GM12878 (cell line): ENCODE measurements around the gene MYO7B. TPM values are rescaled to one million over a fixed set of nuclear protein-coding genes. Genes with fewer than 3 reads are reported as not detected.

ENCODE experiments used
- ATAC-seq: fragments of 200-7000 bp; cut with Tn5 transposase; 3 replicates; pipeline ENCODE4 v1.9.1; 2020; ENCODE audit warnings: mild to moderate bottlenecking, moderate library complexity
- BruUV-seq: library from RNA; stranded (reverse); fragments of 400-500 nt; replicated peaks from 2 replicates; lab custom pipeline; 2021; lab: Mats Ljungman, UMichigan
- CTCF ChIA-PET: fragments of 300-600 bp; sonication (Branson Sonifier 250); formaldehyde crosslinking; extraction: SDS; loops from one replicate; lab custom pipeline; 2021; ENCODE audit warnings: inconsistent platforms; lab: Yijun Ruan, JAX
- POLR2A ChIA-PET: fragments of 350-600 bp; formaldehyde crosslinking; extraction: SDS; loops from one replicate; lab custom pipeline; 2021; ENCODE audit warnings: inconsistent platforms; lab: Charles Lee
- RAD21 ChIA-PET: fragments of 300-600 bp; sonication (Branson Sonifier 250); formaldehyde crosslinking; loops from one replicate; lab custom pipeline; 2023; ENCODE audit warnings: antibody characterized with exemption; ENCODE audit not compliant: unreplicated experiment; lab: Charles Lee
- SMC1A ChIA-PET: fragments of 300-600 bp; sonication (Branson Sonifier 250); formaldehyde crosslinking; loops from one replicate; lab custom pipeline; 2023; ENCODE audit not compliant: unreplicated experiment, uncharacterized antibody; lab: Charles Lee
- DNase-seq: peaks from one replicate; pipeline ENCODE4 v3.0.0-alpha.2; 2011; ENCODE audit warnings: low read depth, low spot score
- FAIRE-seq: peaks from 3 replicates; lab custom pipeline; 2011; peaks lifted over from hg19 to GRCh38; lab: Jason Lieb, UNC
- H2AFZ ChIP-seq: 2 replicates; pipeline ENCODE4 v1.6.0; 2011; ENCODE audit warnings: low read depth, low read length, control low read depth; ENCODE audit not compliant: control insufficient read depth
- H3K27ac ChIP-seq: 2 replicates; pipeline ENCODE4 v1.5.1; 2011; ENCODE audit warnings: control low read depth; ENCODE audit not compliant: control insufficient read depth, insufficient read depth
- H3K27me3 ChIP-seq, 2 experiments: replicated peaks in 1 of 2; 2 replicates each; pipeline versions ENCODE4 v1.6.0 to v1.6.1; 2011; ENCODE audit warnings: low read length in 1 of 2; ENCODE audit not compliant: control insufficient read depth in 2 of 2, insufficient read depth in 2 of 2
- H3K36me3 ChIP-seq, 2 experiments: 2 replicates each; pipeline ENCODE4 v1.5.1; 2011; ENCODE audit warnings: low read length in 1 of 2; ENCODE audit not compliant: control insufficient read depth in 2 of 2, insufficient read depth in 2 of 2
- H3K4me1 ChIP-seq: 2 replicates; pipeline ENCODE4 v1.6.1; 2011; ENCODE audit warnings: mild to moderate bottlenecking, low read length, moderate library complexity, mixed read lengths; ENCODE audit not compliant: control insufficient read depth, insufficient read depth
- H3K4me2 ChIP-seq: 2 replicates; pipeline ENCODE4 v1.6.0; 2011; ENCODE audit warnings: control low read depth; ENCODE audit not compliant: control insufficient read depth, insufficient read depth
- H3K4me3 ChIP-seq: fragments of 200-600 bp; sonication (generic); 2 replicates; pipeline ENCODE4 v1.5.1; 2016
- H3K79me2 ChIP-seq: 2 replicates; pipeline ENCODE4 v1.6.0; 2011; ENCODE audit warnings: low read length; ENCODE audit not compliant: control insufficient read depth, insufficient read depth
- H3K9ac ChIP-seq: 2 replicates; pipeline ENCODE4 v1.8.0; 2011; ENCODE audit warnings: low read length, control low read depth, mixed read lengths; ENCODE audit not compliant: control insufficient read depth, insufficient read depth
- H3K9me3 ChIP-seq: replicated peaks from 3 replicates; pipeline ENCODE4 v1.5.1; 2011; ENCODE audit warnings: mild to moderate bottlenecking, low read length; ENCODE audit not compliant: control insufficient read depth, insufficient read depth
- H4K20me1 ChIP-seq: 2 replicates; pipeline ENCODE4 v1.6.0; 2011; ENCODE audit not compliant: control insufficient read depth, insufficient read depth
- BACH1 ChIP-seq: fragments of 450-650 bp; IDR thresholded peaks from 2 replicates; pipeline ENCODE4 v1.6.1; 2017; ENCODE audit warnings: mild to moderate bottlenecking, borderline replicate concordance
- CHD2 ChIP-seq: IDR thresholded peaks from 2 replicates; pipeline ENCODE4 v1.6.1; 2011; ENCODE audit warnings: low read depth, low read length, improper control_type of control experiment, borderline replicate concordance
- E2F8 ChIP-seq: fragments of 450-650 bp; IDR thresholded peaks from 2 replicates; pipeline ENCODE4 v1.6.1; 2018; ENCODE audit warnings: mild to moderate bottlenecking, low read depth, moderate library complexity; ENCODE audit not compliant: partially characterized antibody
- GABPA ChIP-seq: IDR thresholded peaks from 2 replicates; pipeline ENCODE4 v1.6.1; 2014; ENCODE audit warnings: antibody characterized with exemption, low read depth, mild to moderate bottlenecking, inconsistent platforms
- GATAD2B ChIP-seq: fragments of 450-650 bp; conservative IDR thresholded peaks from 2 replicates; pipeline ENCODE4 v1.6.1; 2017; ENCODE audit warnings: low read depth, mild to moderate bottlenecking, moderate library complexity
- JUND ChIP-seq: IDR thresholded peaks from 2 replicates; pipeline ENCODE4 v1.6.1; 2012; ENCODE audit warnings: low read depth, mild to moderate bottlenecking, low read length, improper control_type of control experiment, moderate library complexity
- KLF5 ChIP-seq: fragments of 450-650 bp; IDR thresholded peaks from 2 replicates; pipeline ENCODE4 v1.6.1; 2014; ENCODE audit warnings: mild to moderate bottlenecking; ENCODE audit not compliant: partially characterized antibody
- NFXL1 ChIP-seq: fragments of 450-650 bp; IDR thresholded peaks from 2 replicates; pipeline ENCODE4 v1.6.1; 2017; ENCODE audit warnings: antibody characterized with exemption, mild to moderate bottlenecking, borderline replicate concordance
- POLR2AphosphoS5 ChIP-seq: IDR thresholded peaks from 2 replicates; pipeline ENCODE4 v1.6.1; 2011; ENCODE audit warnings: mild to moderate bottlenecking, low read length, inconsistent platforms
- RELA ChIP-seq: fragments of 450-650 bp; IDR thresholded peaks from 2 replicates; pipeline ENCODE4 v1.8.0; 2014; ENCODE audit warnings: borderline replicate concordance; ENCODE audit not compliant: partially characterized antibody
- RUNX3 ChIP-seq: IDR thresholded peaks from 2 replicates; pipeline ENCODE4 v1.6.1; 2012; ENCODE audit warnings: low read length, inconsistent platforms
- WRNIP1 ChIP-seq: IDR thresholded peaks from 2 replicates; pipeline ENCODE4 v1.6.1; 2011; ENCODE audit warnings: low read depth, low read length, improper control_type of control experiment, borderline replicate concordance
- ZZZ3 ChIP-seq: IDR thresholded peaks from 2 replicates; pipeline ENCODE4 v1.6.1; 2011; ENCODE audit warnings: low read depth; ENCODE audit not compliant: control insufficient read depth, insufficient read length
- WGBS: methylation state at CpG from one replicate; pipeline ENCODE4 v1.1.6; 2016; ENCODE audit warnings: low lambda C conversion rate; ENCODE audit not compliant: insufficient replicate concordance, insufficient coverage; ENCODE audit errors: missing lambda C conversion rate; 5-methylcytosine and 5-hydroxymethylcytosine counted together
- in situ Hi-C: fragments of 300-500 bp; cut with MboI; formaldehyde crosslinking; loops from 9 replicates; pipeline ENCODE4 v1.14.3; 2018; ENCODE audit warnings: mixed read lengths
- intact Hi-C: fragments of 100-400 bp; cut with micrococcal nuclease; formaldehyde crosslinking; loops from one replicate; pipeline ENCODE4 v1.14.2; 2022; ENCODE audit not compliant: unreplicated experiment
- polyA plus RNA-seq, 11 experiments: library from polyadenylated mRNA; depleted of rRNA in 4 of 11; unstranded in 6 of 11; stranded (reverse) in 5 of 11; fragments of >200 nt; fragmentation: Nextera tagmentation in 4 of 11; fragmentation: Illumina TruSeq in 1 of 11; extraction: Ambion mirVana in 4 of 11; extraction: Trizol in 1 of 11; gene quantifications; 1 replicate in 1 of 11; 2 replicates in 10 of 11; pipeline versions ENCODE4 v1.2.1 to v1.2.3, GENCODE V29; 2011 to 2016; ENCODE audit warnings: inconsistent platforms in 2 of 11, missing spikeins in 2 of 11, low read depth in 1 of 11
- total RNA-seq, 4 experiments: library from RNA; depleted of rRNA in 3 of 4; stranded (reverse); fragments of >200 nt in 3 of 4; fragmentation: Illumina TruSeq in 1 of 4; extraction: Trizol in 1 of 4; gene quantifications; 2 replicates each; pipeline versions ENCODE4 v1.2.1 to v1.2.3, GENCODE V29; 2013 to 2021

The MYO7B gene
- total and polyA plus RNA-seq, 10 of the 15 experiments (the other 5 are each of a cell fraction or from before 2014, with no cell fraction given) = 0.08 to 4.8 (median 1.2) TPM

DNA sequence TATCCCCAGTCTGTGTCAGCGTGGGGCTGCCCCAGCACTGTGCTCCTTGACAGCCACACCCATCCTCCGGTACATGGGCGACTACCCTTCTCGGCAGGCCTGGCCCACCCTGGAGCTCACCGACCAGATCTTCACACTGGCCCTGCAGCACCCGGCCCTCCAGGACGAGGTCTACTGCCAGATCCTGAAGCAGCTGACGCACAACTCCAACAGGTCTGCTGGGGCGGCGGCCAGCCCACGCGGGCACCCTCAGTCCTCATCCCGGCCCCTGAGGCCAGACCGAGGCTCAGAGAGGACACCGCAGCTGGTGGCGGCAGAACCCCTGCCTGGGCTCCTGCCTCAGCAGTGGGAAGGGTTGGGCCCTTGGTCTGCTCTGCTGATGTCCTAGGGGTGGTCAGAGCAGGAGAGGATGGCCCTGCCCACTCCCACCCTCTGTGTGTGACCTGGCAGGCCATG, 96.1 kb downstream of the MYO7B start:
- H3K79me2 ChIP-seq = no peaks in the 10 kb centered on the region
- no peak overlapping the region for H2AFZ ChIP-seq
- H3K4me1 ChIP-seq = peaks cover 17% of the 10 kb centered on the region
- no peaks in the 10 kb centered on the region for H3K9me3 ChIP-seq
- intact Hi-C loops = no loop called here
- POLR2A ChIA-PET = no interaction called here
- no peak for TF ChIP-seq GABPA
- no peak for TF ChIP-seq RUNX3
- TF ChIP-seq ZZZ3 = no peak
- TF ChIP-seq NFXL1 = no peak
- TF ChIP-seq JUND = no peak
- TF ChIP-seq E2F8 = no peak
- TF ChIP-seq WRNIP1 = no peak
- TF ChIP-seq RELA = no peak
- TF ChIP-seq GATAD2B = no peak
- TF ChIP-seq POLR2AphosphoS5 = no peak
- no peak for TF ChIP-seq BACH1
- no peak for TF ChIP-seq CHD2
- no peak for TF ChIP-seq KLF5
- ATAC-seq = no peak
- CTCF ChIA-PET = interaction anchor here (1.3 kb wide), 1 partner anchor 105 kb away, joined by 3 read pairs; the partner anchor contains the start of gene IWS1
- no peaks in the 10 kb centered on the region for H4K20me1 ChIP-seq
- no peak overlapping the region for H3K4me2 ChIP-seq
- DNase-seq = no peak
- FAIRE-seq = no peak
- no TSS peak for BruUV-seq
- H3K36me3 ChIP-seq = no peaks in the 10 kb centered on the region
- WGBS = 83% methylated on average over 16 of the region's 16 CpGs
- RAD21 ChIA-PET = no interaction called here
- no peaks in the 10 kb centered on the region for H3K27me3 ChIP-seq
- H3K27ac ChIP-seq = no peak overlapping the region
- no peak overlapping the region for H3K4me3 ChIP-seq
- SMC1A ChIA-PET = no interaction called here
- in situ Hi-C loops = no loop called here
- no peak overlapping the region for H3K9ac ChIP-seq
